Astrocyte of the cerebellum (primary cell): Measurements from ENCODE around the gene YIF1B.

ENCODE experiments used
- DNase-seq: peaks from one replicate; pipeline ENCODE4 v3.0.0-alpha.2; 2011; ENCODE audit warnings: low read depth
- H3K4me3 ChIP-seq: 2 replicates; pipeline ENCODE4 v1.5.1; 2011; ENCODE audit warnings: mild to moderate bottlenecking, low read depth, low read length, moderate library complexity
- in situ Hi-C: cut with HindIII; loops from 2 replicates; pipeline ENCODE4 v1.10.0; 2017; ENCODE audit warnings: low sequenced_read_pairs
- TF ChIP-seq, protein P1 (sequence below): IDR thresholded peaks from 2 replicates; pipeline ENCODE4 v1.5.1; 2012; ENCODE audit warnings: low read length, low read depth, moderate library complexity, mild to moderate bottlenecking; ENCODE audit errors: missing control alignments

Gene YIF1B

GRCh38 chr19:38267761-38268483, 47.8 kb downstream of the YIF1B start:
- H3K4me3 ChIP-seq: no peak overlapping the region
- DNase-seq: no peak
- TF ChIP-seq, protein P1, sequence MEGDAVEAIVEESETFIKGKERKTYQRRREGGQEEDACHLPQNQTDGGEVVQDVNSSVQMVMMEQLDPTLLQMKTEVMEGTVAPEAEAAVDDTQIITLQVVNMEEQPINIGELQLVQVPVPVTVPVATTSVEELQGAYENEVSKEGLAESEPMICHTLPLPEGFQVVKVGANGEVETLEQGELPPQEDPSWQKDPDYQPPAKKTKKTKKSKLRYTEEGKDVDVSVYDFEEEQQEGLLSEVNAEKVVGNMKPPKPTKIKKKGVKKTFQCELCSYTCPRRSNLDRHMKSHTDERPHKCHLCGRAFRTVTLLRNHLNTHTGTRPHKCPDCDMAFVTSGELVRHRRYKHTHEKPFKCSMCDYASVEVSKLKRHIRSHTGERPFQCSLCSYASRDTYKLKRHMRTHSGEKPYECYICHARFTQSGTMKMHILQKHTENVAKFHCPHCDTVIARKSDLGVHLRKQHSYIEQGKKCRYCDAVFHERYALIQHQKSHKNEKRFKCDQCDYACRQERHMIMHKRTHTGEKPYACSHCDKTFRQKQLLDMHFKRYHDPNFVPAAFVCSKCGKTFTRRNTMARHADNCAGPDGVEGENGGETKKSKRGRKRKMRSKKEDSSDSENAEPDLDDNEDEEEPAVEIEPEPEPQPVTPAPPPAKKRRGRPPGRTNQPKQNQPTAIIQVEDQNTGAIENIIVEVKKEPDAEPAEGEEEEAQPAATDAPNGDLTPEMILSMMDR: no peak
- in situ Hi-C loops: no loop called here

GRCh38 chr19:38266981-38267597, 48.7 kb downstream of the YIF1B start:
- TF ChIP-seq, protein P1: no peak
- no peak overlapping the region for H3K4me3 ChIP-seq
- in situ Hi-C loops: no loop called here
- no peak for DNase-seq

DNA sequence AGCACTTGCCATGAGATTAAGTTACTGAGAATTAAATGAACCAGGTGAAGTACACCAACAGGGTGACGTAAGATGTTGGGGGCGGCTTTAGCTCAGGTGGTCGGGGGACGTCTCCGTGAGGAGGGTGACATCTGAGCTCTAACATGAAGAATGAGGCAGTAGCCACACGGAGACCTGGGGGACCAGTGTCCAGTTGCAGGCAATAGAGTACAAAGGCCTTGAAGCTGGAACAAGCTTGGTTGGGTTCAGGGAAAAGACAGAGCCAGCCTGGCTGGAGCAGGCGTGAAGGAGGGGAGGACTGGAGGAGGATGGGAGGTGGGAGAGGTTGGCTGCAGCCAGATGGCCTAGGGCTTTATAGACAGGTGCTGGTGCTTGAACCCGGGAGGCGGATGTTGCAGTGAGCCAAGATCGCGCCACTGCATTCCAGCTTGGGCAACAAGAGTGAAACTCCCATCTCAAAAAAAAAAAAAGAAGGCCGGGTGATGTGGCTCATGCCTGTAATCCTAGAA, 49.8 kb downstream of the YIF1B start:
- H3K4me3 ChIP-seq: no peak overlapping the region

GRCh38 chr19:38265213-38265861, 50.4 kb downstream of the YIF1B start:
- no peak overlapping the region for H3K4me3 ChIP-seq
- TF ChIP-seq, protein P1: no peak
- in situ Hi-C loops: no loop called here
- DNase-seq: no peak

More for the DNA sequence above, 49.8 kb downstream of the YIF1B start:
- no peak for DNase-seq
- in situ Hi-C loops: no loop called here
- TF ChIP-seq, protein P1: no peak

DNA sequence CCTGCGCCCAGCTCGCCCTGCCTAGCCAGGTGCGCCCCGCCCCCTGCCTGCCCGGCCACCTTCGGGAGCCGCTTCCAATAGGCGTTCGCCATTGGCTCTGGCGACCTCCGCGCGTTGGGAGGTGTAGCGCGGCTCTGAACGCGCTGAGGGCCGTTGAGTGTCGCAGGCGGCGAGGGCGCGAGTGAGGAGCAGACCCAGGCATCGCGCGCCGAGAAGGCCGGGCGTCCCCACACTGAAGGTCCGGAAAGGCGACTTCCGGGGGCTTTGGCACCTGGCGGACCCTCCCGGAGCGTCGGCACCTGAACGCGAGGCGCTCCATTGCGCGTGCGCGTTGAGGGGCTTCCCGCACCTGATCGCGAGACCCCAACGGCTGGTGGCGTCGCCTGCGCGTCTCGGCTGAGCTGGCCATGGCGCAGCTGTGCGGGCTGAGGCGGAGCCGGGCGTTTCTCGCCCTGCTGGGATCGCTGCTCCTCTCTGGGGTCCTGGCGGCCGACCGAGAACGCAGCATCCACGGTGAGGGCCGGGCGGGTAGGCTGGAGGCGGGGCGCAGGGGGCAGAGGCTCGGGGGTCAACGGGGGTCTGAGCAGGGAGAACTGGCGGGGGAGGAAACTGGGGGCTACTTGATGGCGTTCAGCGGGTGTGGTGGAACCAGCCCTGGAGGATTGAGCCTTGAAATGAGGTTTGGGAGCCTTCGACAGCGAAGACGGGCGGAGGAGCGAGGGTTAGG, 51.1 kb downstream of the YIF1B start, which contains the start of gene SPINT2:
Gene SPINT2, plus strand, starts transcription at position 88 of the 727 bp plus-strand sequence. Its CDS starts 320 bp downstream, at position 408.
- in situ Hi-C loops: no loop called here
- no peak for DNase-seq
- TF ChIP-seq, protein P1: no peak
- H3K4me3 ChIP-seq: peak within 1 kb of the TSS; percentile 47
